PC-3 (cell line): ENCODE measurements around the gene ANGPTL7. TPM values are rescaled to one million over a fixed set of nuclear protein-coding genes. Genes with fewer than 3 reads are reported as not detected.
A peak's percentile ranks its signal among the peaks of the same experiment; 100 is the strongest.
"Not testable (repeated sequence)": the region's sequence is repeated elsewhere in the genome, so short reads cannot be mapped to it uniquely, and the experiment has no call there.

Source experiments
- ATAC-seq: fragments of 200-7000 bp; cut with Tn5 transposase; 2 replicates; pipeline ENCODE4 v1.9.1; 2020; ENCODE audit warnings: mild to moderate bottlenecking, moderate library complexity
- BruUV-seq: library from RNA; stranded (reverse); fragments of 400-500 nt; replicated peaks from 2 replicates; lab custom pipeline; 2021; lab: Mats Ljungman, UMichigan
- CTCF ChIA-PET: fragments of 300-600 bp; sonication (Branson Sonifier 250); formaldehyde crosslinking; loops from one replicate; lab custom pipeline; 2022; ENCODE audit warnings: antibody characterized with exemption; lab: Charles Lee
- POLR2A ChIA-PET: fragments of 300-600 bp; sonication (Branson Sonifier 250); formaldehyde crosslinking; loops from one replicate; lab custom pipeline; 2022; ENCODE audit warnings: antibody characterized with exemption; ENCODE audit not compliant: unreplicated experiment; lab: Charles Lee
- DNase-seq: peaks from one replicate; pipeline ENCODE4 v3.0.0-alpha.2; 2015
- H2AFZ ChIP-seq: fragments of 300-600 bp; sonication (generic); 2 replicates; pipeline ENCODE4 v1.6.0; 2016; ENCODE audit warnings: antibody characterized with exemption, low read length
- H3F3A ChIP-seq: fragments of 300-600 bp; sonication (generic); one replicate; pipeline ENCODE4 v1.6.0; 2017; ENCODE audit warnings: antibody characterized with exemption, low read length, control low read depth, mild to moderate bottlenecking; ENCODE audit not compliant: unreplicated experiment
- H3K27ac ChIP-seq: fragments of 300-600 bp; sonication (generic); 2 replicates; pipeline ENCODE4 v1.5.1; 2016; ENCODE audit warnings: mild to moderate bottlenecking, low read length
- H3K27me3 ChIP-seq: fragments of 300-600 bp; sonication (generic); 2 replicates; pipeline ENCODE4 v1.6.1; 2016; ENCODE audit warnings: low read length, mixed read lengths
- H3K36me3 ChIP-seq: fragments of 300-600 bp; sonication (generic); 2 replicates; pipeline ENCODE4 v1.6.1; 2016; ENCODE audit warnings: low read depth, mixed run types, low read length, mixed read lengths
- H3K4me1 ChIP-seq: fragments of 300-600 bp; sonication (generic); 2 replicates; pipeline ENCODE4 v1.5.1; 2016; ENCODE audit warnings: low read length; ENCODE audit not compliant: insufficient read depth
- H3K4me2 ChIP-seq: fragments of 300-600 bp; sonication (generic); 2 replicates; pipeline ENCODE4 v1.6.0; 2016; ENCODE audit warnings: low read length
- H3K4me3 ChIP-seq: fragments of 300-600 bp; sonication (generic); 2 replicates; pipeline ENCODE4 v1.5.1; 2016; ENCODE audit warnings: mild to moderate bottlenecking, low read length, mixed read lengths
- H3K79me2 ChIP-seq: fragments of 300-600 bp; sonication (generic); 2 replicates; pipeline ENCODE4 v1.6.1; 2017; ENCODE audit warnings: low read length, mixed read lengths
- H3K9ac ChIP-seq: fragments of 300-600 bp; sonication (generic); 2 replicates; pipeline ENCODE4 v1.6.0; 2016; ENCODE audit warnings: mild to moderate bottlenecking, low read length
- H3K9me2 ChIP-seq: fragments of 300-600 bp; sonication (generic); replicated peaks from 2 replicates; pipeline ENCODE4 v1.6.1; 2016; ENCODE audit warnings: mixed run types, low read length, mixed read lengths
- H3K9me3 ChIP-seq: fragments of 300-600 bp; sonication (generic); 2 replicates; pipeline ENCODE4 v1.6.1; 2016; ENCODE audit warnings: low read length, mixed read lengths
- H4K20me1 ChIP-seq: fragments of 300-600 bp; sonication (generic); 2 replicates; pipeline ENCODE4 v1.6.1; 2016; ENCODE audit warnings: low read length, mixed read lengths
- EZH2 ChIP-seq: fragments of 300-600 bp; sonication (generic); IDR thresholded peaks from one replicate; pipeline ENCODE4 v1.6.1; 2017; ENCODE audit warnings: antibody characterized with exemption, mild to moderate bottlenecking, low read length; ENCODE audit not compliant: unreplicated experiment
- EZH2phosphoT487 ChIP-seq: fragments of 300-600 bp; sonication (generic); IDR thresholded peaks from 2 replicates; pipeline ENCODE4 v1.6.1; 2018; ENCODE audit warnings: mild to moderate bottlenecking, antibody characterized with exemption, low read length, borderline replicate concordance
- intact Hi-C: fragments of 100-400 bp; cut with micrococcal nuclease; formaldehyde crosslinking; loops from 2 replicates; pipeline ENCODE4 v1.9.0; 2023
- total RNA-seq: library from RNA; depleted of rRNA; stranded (reverse); fragments of >200 nt; gene quantifications from 2 replicates; pipeline ENCODE4 v1.2.3, GENCODE V29; 2014
- TF ChIP-seq, protein P1 (sequence below): fragments of 300-600 bp; sonication (generic); conservative IDR thresholded peaks from 2 replicates; pipeline ENCODE4 v1.5.1; 2017; ENCODE audit warnings: antibody characterized with exemption, low read depth, mild to moderate bottlenecking, low read length

Gene ANGPTL7
- total RNA-seq, 1 experiment from 2014 or later, result not detected

DNA sequence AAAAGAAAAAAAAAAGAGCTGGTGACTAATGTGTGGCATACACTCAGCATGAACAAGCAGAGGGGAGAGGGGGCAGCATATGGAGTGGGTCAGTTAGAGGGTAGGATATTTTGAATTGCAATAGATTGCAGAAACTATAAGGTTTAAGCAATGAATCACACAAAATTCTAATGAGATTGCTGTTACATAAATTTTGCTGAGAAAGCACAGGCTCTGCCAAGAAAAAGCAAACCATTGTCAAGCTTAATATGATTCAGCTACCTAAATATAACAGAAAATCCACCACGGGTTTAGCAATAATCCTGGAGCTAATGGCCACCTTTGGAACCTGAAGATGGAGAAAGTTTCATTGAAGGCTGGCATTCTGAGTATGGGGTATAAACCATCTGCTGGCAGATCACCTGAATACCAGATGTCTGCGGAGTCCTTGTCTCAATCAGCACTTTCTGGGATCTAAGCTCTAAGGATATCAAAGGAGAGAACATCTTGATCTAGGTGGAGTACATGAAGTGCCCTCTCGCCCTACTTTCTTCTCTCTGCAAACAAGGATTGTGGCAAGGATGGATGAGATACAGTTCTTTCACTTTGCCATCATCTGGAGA, 30.3 kb upstream of the ANGPTL7 start:
- no peaks in the 10 kb centered on the region for H3K9me3 ChIP-seq
- CTCF ChIA-PET, result interaction anchor here (0.8 to 1.2 kb wide), 3 partner anchors 11 to 61 kb away, joined by 3 to 10 read pairs (median 4); no protein-coding TSS in a partner anchor
- H4K20me1 ChIP-seq, result no peaks in the 10 kb centered on the region
- no peak overlapping the region for H3K4me3 ChIP-seq
- H3K4me1 ChIP-seq, result peaks cover 39% of the 10 kb centered on the region
- H3K27ac ChIP-seq, result peak overlapping the region; percentile 86
- H3K79me2 ChIP-seq, result 0 out of 2 replicates have a peak, but pooled peaks cover 6% of the 10 kb centered on the region
- H3K36me3 ChIP-seq, result peaks cover 12% of the 10 kb centered on the region
- intact Hi-C loops, result loop anchor here (1.0 to 2.0 kb wide), 2 partner anchors 25 to 60 kb away; partner anchors contain the start of gene EXOSC10
- no peaks in the 10 kb centered on the region for H3K27me3 ChIP-seq
- TF ChIP-seq EZH2 (no peak), EZH2phosphoT487 (no peak)
- TF ChIP-seq, protein P1, sequence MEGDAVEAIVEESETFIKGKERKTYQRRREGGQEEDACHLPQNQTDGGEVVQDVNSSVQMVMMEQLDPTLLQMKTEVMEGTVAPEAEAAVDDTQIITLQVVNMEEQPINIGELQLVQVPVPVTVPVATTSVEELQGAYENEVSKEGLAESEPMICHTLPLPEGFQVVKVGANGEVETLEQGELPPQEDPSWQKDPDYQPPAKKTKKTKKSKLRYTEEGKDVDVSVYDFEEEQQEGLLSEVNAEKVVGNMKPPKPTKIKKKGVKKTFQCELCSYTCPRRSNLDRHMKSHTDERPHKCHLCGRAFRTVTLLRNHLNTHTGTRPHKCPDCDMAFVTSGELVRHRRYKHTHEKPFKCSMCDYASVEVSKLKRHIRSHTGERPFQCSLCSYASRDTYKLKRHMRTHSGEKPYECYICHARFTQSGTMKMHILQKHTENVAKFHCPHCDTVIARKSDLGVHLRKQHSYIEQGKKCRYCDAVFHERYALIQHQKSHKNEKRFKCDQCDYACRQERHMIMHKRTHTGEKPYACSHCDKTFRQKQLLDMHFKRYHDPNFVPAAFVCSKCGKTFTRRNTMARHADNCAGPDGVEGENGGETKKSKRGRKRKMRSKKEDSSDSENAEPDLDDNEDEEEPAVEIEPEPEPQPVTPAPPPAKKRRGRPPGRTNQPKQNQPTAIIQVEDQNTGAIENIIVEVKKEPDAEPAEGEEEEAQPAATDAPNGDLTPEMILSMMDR, result no peak
- no TSS peak for BruUV-seq
- no peak overlapping the region for H3K9ac ChIP-seq
- peak overlapping the region; percentile 60 for H3K4me2 ChIP-seq
- H3F3A ChIP-seq, result peaks cover 12% of the 10 kb centered on the region
- POLR2A ChIA-PET, result interaction anchor here (0.5 kb wide), 2 partner anchors 12 to 750 kb away, joined by 3 read pairs; no protein-coding TSS in a partner anchor
- ATAC-seq (peak; percentile 77), DNase-seq (peak; percentile 92)
- no peak overlapping the region for H2AFZ ChIP-seq
- H3K9me2 ChIP-seq, result no peaks in the 10 kb centered on the region

DNA sequence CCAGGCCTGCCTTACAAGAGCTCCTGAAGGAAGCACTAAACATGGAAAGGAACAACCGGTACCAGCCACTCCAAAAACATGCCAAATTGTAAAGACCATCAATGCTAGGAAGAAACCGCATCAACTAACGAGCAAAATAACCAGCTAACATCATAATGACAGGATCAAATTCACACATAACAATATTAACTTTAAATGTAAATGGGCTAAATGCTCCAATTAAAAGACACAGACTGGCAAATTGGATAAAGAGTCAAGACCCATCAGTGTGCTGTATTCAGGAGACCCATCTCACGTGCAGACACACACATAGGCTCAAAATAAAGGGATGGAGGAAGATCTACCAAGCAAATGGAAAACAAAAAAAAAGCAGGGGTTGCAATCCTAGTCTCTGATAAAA, 26.4 kb upstream of the ANGPTL7 start:
- intact Hi-C loops, result not testable (repeated sequence)

GRCh38 chr1:11166744-11167143, 22.4 kb upstream of the ANGPTL7 start:
- H3K4me3 ChIP-seq, H3K79me2 ChIP-seq, CTCF ChIA-PET, H3K27ac ChIP-seq, H3K36me3 ChIP-seq, H2AFZ ChIP-seq, DNase-seq, H3K4me1 ChIP-seq, intact Hi-C loops, H3K9me3 ChIP-seq, H4K20me1 ChIP-seq, H3K27me3 ChIP-seq, H3K9ac ChIP-seq, H3K4me2 ChIP-seq, BruUV-seq, POLR2A ChIA-PET, H3F3A ChIP-seq, H3K9me2 ChIP-seq, ATAC-seq: not testable (repeated sequence)

More for the DNA sequence above, 26.4 kb upstream of the ANGPTL7 start:
- H3K4me2 ChIP-seq, H3K4me3 ChIP-seq, H3K27me3 ChIP-seq, H3K9ac ChIP-seq, H2AFZ ChIP-seq, DNase-seq, ATAC-seq, H3K79me2 ChIP-seq, H4K20me1 ChIP-seq, POLR2A ChIA-PET, H3K9me3 ChIP-seq, H3K9me2 ChIP-seq, BruUV-seq, H3F3A ChIP-seq, CTCF ChIA-PET, H3K36me3 ChIP-seq, H3K27ac ChIP-seq: not testable (repeated sequence)
- peaks cover 21% of the 10 kb centered on the region for H3K4me1 ChIP-seq
